Esophagus squamous epithelium (tissue), 4 donors: Measurements from ENCODE around the gene TRNAU1AP.
"Not testable (repeated sequence)": the region's sequence is repeated elsewhere in the genome, so short reads cannot be mapped to it uniquely, and the experiment has no call there.

Experiments
- CTCF ChIP-seq, 6 experiments: fragments of 450-650 bp in 4 of 6; fragments of 200-600 bp in 2 of 6; sonication (generic) in 2 of 6; IDR thresholded peaks; one replicate each; pipeline ENCODE4 v1.5.1; 2016 to 2019; ENCODE audit warnings: antibody characterized with exemption in 6 of 6, mild to moderate bottlenecking in 4 of 6, moderate library complexity in 4 of 6
- POLR2A ChIP-seq, 4 donors: fragments of 450-650 bp; IDR thresholded peaks; one replicate each; pipeline ENCODE4 v1.6.1; 2017; ENCODE audit warnings: antibody characterized with exemption in 4 of 4, mild to moderate bottlenecking in 4 of 4, moderate library complexity in 3 of 4

- TF ChIP-seq POLR2A, CTCF (IDR thresholded peaks at IDR 0.05): not testable (repeated sequence)
These were observed 33.9 kb downstream of the TRNAU1AP start for GRCh38 chr1:28586585-28587391.
